Stimulated activated CD4-positive, alpha-beta T cell treated with anti-CD3 and anti-CD28 coated beads, Interleukin-2, amount 100 ng/mL, for 4 hours (primary cell): Measurements from ENCODE around the gene ZCCHC17.
"Not testable (repeated sequence)": the region's sequence is repeated elsewhere in the genome, so short reads cannot be mapped to it uniquely, and the experiment has no call there.

Experiments used
- DNase-seq: peaks from one replicate; pipeline ENCODE4 v3.0.0-alpha.2; 2020; ENCODE audit warnings: low read depth

ZCCHC17 gene, protein sequence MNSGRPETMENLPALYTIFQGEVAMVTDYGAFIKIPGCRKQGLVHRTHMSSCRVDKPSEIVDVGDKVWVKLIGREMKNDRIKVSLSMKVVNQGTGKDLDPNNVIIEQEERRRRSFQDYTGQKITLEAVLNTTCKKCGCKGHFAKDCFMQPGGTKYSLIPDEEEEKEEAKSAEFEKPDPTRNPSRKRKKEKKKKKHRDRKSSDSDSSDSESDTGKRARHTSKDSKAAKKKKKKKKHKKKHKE

DNA sequence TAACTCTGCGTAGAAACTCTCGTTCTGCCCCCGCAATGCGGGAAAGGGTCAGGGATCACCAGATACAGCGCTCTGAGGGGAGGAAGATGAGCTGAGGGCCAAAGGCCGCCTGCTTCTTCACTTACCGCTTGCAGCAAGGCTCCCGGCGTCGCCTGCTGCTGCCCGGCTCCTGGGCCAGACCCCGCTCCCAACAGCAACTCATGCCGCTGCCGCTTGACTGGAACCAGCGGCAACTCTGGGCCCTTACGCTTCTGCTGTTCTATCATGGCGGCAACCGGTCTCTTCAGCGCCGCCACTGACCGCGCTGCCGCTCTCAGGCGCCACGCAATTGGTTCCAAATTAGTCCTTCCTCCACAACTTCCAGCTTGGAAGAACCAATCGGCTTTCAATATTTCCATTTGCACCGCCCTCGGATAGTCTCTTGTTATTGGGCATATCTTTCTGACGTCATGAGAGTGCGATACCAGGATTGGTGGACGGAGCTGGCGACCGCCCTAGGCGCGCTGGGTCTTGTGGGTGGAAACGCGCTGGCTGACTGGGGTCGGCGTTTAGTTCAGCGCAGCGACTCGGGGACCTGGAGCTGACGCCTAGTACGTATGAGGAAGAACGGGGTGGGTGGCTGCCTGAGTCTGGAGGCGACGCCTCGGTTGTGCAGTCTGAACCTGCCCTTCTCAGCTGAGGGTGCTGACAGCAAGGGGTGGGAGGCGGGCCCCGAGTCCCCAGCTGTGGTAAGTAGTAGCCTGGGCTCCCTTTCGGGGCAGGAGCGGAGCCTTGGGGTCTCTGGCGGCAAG lies at the start of gene ZCCHC17, which contains the start of gene SNRNP40:
Gene ZCCHC17 (plus strand): TSS at position 547 of the 791 bp plus-strand sequence. CDS start 13,067 bp downstream, outside the sequence.
Gene SNRNP40 (minus strand): TSS at position 303 of the 791 bp plus-strand sequence. CDS start 37 bp downstream, at position 266.
- peak; percentile 93 for DNase-seq

DNA sequence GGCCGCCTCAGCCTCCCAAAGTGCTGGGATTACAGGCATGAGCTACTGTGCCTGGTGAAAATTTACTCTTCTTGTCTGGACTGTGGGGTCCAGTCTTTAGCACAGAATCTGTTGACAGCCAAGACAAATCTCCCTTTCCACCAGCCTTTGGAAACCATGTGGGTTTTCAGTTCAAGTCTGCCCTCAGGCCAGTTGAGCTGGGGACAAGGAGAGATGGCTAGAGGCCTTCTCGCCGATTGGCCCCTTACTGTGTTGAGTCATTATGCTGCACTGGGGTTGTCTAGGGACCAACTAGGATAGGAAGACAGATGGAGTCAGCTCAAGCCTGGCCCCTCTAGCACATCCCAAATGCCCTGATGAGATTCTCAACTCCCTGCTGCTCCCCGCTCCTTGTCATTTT lies 48.6 kb upstream of the ZCCHC17 start:
- no peak for DNase-seq

DNA sequence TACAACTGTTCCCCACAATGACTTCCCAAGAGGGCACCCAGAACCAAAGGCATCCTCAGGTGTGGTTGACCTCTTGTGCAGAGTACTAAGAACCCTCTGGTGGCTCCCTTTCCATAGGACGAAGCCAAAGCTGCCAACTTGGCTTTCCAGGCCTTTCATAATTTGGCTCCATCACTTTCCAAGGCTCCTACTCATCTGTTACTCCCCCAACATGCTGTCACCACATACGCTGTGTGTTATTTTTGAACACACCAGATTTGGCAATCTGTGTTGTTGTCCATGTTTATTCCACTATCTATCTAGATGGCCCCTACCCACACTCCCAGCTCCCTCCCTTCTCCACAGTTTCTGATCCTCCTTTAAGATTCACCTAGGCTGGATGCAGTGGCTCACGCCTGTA lies 47.0 kb upstream of the ZCCHC17 start:
- no peak for DNase-seq

DNA sequence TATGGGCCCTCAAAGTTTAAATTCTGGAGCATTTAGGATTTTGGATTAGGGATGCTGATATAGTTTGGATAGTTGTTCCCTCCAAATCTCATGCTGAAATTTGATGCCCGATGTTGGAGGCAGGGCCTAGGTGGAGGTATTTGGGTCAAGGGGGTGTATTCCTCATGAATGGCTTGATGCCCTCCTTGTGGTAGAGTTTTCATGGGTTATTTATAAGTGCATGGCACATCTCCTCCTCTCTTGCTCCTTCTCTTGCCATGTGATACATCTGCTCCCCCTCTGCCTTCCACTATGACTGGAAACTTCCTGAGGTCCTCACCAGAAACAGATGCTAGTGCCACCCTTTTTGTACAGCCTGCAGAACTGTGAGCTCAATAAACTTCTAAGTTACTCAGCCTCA lies 39.6 kb upstream of the ZCCHC17 start:
- DNase-seq, result no peak

- DNase-seq, result no peak
Measured at GRCh38 chr1:31258581-31258980, 38.3 kb upstream of the ZCCHC17 start.

- DNase-seq, result no peak
Measured at GRCh38 chr1:31259746-31260145, 37.1 kb upstream of the ZCCHC17 start.

- DNase-seq, result no peak
Measured at GRCh38 chr1:31261916-31262315, 34.9 kb upstream of the ZCCHC17 start.

GRCh38 chr1:31262393-31262792 lies 34.4 kb upstream of the ZCCHC17 start:
- not testable (repeated sequence) for DNase-seq

GRCh38 chr1:31263408-31263807 lies 33.4 kb upstream of the ZCCHC17 start:
- DNase-seq, result no peak

DNA sequence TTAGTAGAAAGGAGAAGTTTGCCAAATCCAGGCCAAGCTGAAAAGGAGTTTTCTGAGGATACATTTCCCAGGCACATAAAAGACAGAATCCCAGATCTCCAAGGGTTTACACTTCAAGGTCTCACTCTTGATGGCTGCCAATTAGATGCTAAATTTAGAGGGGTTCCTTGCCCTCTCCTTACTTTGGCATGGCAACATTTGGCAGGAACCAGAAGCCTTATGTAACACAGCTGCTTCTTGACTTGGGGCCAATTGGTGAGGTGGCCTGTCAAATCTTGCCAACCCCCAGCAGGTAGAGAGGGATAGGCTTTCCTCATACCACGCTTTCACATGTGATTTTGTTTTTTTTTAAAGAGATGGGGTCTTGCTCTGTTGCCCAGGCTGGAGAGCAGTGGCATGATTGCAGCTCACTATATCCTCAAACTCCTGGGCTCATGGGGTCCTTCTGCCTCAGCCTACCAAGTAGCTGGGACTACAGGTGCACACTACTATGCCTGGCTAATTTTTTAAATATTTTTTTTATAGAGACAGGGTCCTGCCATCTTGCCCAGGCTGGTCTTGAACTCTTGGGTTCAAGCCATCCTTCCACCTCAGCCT lies 31.9 kb upstream of the ZCCHC17 start:
- no peak for DNase-seq

DNA sequence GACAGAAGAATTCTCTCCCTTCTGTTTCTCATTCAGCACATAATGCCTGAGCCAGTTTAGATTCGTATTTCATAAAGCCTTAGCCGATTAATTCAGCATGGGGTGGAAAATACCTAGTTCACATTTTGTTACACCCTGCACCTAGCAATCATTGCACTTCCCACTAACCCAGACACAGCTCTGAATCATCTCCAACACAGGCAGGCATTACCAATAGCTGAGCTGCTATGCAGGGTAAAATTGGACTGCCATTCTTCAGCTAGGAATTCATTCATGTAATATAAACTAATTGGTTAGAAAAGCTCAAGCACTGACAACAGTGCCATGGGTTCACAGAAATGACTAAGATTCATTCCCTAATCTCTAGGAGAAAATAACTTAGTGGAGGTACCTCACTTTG lies 30.3 kb upstream of the ZCCHC17 start:
- no peak for DNase-seq

DNA sequence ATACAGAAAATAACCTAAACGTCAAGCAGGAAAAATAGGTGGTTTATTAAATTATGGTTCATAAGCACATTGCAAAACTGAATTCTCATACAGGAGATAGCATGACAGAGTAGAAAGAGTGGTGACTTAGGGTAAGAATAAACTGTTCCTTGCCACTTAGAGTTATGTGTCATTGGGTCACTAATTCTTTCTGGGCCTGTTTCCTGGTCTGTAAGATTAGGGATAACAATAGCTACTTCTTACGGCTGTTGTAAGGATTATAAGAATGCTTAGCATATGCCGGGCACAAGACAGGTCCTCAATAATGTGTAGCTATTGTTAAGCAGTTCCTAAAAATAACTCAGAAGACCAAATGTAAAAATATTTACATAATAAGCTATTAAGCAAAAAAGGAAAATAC lies 24.5 kb upstream of the ZCCHC17 start:
- DNase-seq, result no peak

- DNase-seq, result no peak
Measured at GRCh38 chr1:31273619-31274018, 23.2 kb upstream of the ZCCHC17 start.

DNA sequence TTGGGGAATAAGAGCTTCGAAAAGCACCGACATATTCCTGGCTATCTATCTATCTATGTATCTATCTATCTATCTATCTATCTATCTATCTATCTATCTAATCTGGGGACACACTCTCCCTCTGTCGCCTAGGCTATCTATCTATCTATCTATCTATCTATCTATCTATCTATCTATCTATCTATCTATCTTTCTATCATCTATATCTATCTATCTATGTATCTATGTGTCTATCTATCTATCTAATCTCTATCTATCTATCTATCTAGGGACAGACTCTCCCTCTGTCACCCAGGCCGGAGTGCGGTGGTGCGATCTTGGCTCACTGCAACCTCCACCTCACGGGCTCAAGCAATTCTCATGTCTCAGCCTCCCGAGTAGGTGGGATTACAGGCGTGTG lies 14.4 kb upstream of the ZCCHC17 start:
- not testable (repeated sequence) for DNase-seq

DNA sequence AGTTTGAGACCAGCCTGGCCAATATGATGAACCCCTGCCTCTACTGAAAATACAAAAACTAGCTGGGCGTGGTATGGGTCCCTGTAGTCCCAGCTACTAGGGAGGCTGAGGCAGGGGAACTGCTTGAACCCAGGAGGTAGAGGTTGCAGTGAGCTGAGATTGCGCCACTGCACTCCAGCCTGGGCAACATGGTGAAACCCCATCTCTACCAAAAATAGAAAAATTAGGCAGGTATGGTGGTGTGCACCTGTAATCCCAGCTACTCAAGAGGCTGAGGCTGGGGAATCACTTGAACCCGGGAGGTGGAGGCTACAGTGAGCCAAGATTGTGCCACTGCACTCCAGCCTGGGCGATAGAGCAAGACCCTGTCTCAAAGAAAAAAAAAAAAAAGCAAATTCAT lies 9.0 kb upstream of the ZCCHC17 start:
- DNase-seq, result not testable (repeated sequence)

- no peak for DNase-seq
Measured at GRCh38 chr1:31289021-31289420, 7.8 kb upstream of the ZCCHC17 start.

DNA sequence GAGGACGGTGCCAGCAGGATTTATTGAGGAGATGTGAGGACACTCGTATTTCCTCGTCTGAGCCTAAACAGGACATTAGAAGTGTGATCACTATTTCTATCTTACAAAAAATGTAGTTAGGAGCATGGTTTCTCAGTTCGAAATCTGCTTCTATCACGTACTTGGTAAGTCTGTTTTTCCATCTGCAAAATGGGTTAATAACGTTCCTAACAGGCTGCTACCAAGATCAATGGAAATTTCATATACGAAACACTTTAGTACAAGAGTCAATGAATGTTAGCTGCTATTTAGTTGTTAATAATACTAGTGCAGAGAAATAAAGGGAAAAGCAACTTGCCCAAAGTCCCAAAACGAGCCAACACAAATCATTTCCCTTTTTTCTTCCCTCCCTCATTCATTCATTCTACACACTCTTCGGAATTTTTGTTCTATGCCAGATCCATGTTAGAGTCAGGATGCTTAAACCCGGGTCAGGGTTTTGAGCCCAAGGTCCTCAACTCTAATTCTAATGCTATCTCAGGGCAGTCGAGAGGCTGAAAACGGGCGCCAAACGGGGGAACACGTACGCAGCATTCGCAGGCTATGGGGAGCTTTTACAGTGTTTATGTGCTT lies 852 bp upstream of the ZCCHC17 start:
- DNase-seq, result no peak

GRCh38 chr1:31297277-31298247 lies 730 bp downstream of the ZCCHC17 start:
- no peak for DNase-seq

- DNase-seq, result no peak
Measured at GRCh38 chr1:31299365-31299764, 2.5 kb downstream of the ZCCHC17 start.

- no peak for DNase-seq
Measured at GRCh38 chr1:31300193-31300592, 3.4 kb downstream of the ZCCHC17 start.

- DNase-seq, result no peak
Measured at GRCh38 chr1:31302709-31303441, 6.0 kb downstream of the ZCCHC17 start.
